Chondrocyte (in vitro differentiated cells): Measurements from ENCODE around the gene GALNT2. TPM values are rescaled to one million over a fixed set of nuclear protein-coding genes. Genes with fewer than 3 reads are reported as not detected.

ENCODE experiments used
- DNase-seq: peaks from one replicate; pipeline ENCODE4 v3.0.0; 2021; ENCODE audit warnings: mixed read lengths, low spot score
- H3K27ac Mint-ChIP-seq: one replicate; pipeline ENCODE4 v1.8.0; 2021; ENCODE audit warnings: mild to moderate bottlenecking, moderate library complexity, mixed read lengths; ENCODE audit not compliant: unreplicated experiment
- H3K27me3 Mint-ChIP-seq: 2 replicates; pipeline ENCODE4 v1.8.0; 2021; ENCODE audit warnings: low read depth, mixed read lengths
- H3K36me3 Mint-ChIP-seq: 2 replicates; pipeline ENCODE4 v1.8.0; 2021; ENCODE audit warnings: low read depth, mixed read lengths
- H3K4me1 Mint-ChIP-seq: 2 replicates; pipeline ENCODE4 v1.8.0; 2021; ENCODE audit warnings: low read depth, mild to moderate bottlenecking, mixed read lengths
- H3K4me3 Mint-ChIP-seq: one replicate; pipeline ENCODE4 v1.8.0; 2021; ENCODE audit warnings: mild to moderate bottlenecking, moderate library complexity, mixed read lengths; ENCODE audit not compliant: unreplicated experiment
- H3K9me3 Mint-ChIP-seq: 2 replicates; pipeline ENCODE4 v1.8.0; 2021; ENCODE audit warnings: low read depth, mixed read lengths
- CTCF ChIP-seq: fragments of 200-600 bp; sonication (generic); IDR thresholded peaks from 2 replicates; pipeline ENCODE4 v1.5.0; 2021; ENCODE audit warnings: antibody characterized with exemption, mild to moderate bottlenecking, moderate library complexity
- total RNA-seq: library from RNA; stranded (reverse); gene quantifications from 3 replicates; pipeline ENCODE4 v1.2.1, GENCODE V29; 2021

GALNT2 gene
- total RNA-seq, 1 donor from 2014 or later: 223 TPM

GRCh38 chr1:230280054-230280795 lies 213.2 kb downstream of the GALNT2 start:
- peak; percentile 24 for TF ChIP-seq CTCF

GRCh38 chr1:230280906-230281413 lies 213.9 kb downstream of the GALNT2 start:
- no peaks in the 10 kb centered on the region for H3K9me3 Mint-ChIP-seq
- DNase-seq: peak; percentile 83
- H3K36me3 Mint-ChIP-seq: peaks cover 31% of the 10 kb centered on the region
- H3K4me1 Mint-ChIP-seq: peaks cover 11% of the 10 kb centered on the region
- H3K27ac Mint-ChIP-seq: no peak overlapping the region
- H3K4me3 Mint-ChIP-seq: no peak overlapping the region
- no peak for TF ChIP-seq CTCF
- H3K27me3 Mint-ChIP-seq: no peaks in the 10 kb centered on the region

More at GRCh38 chr1:230280054-230280795, 213.2 kb downstream of the GALNT2 start:
- Mint-ChIP-seq H3K36me3 (peaks cover 31% of the 10 kb centered on the region), H3K27me3 (no peaks in the 10 kb centered on the region), H3K4me3 (no peak overlapping the region), H3K4me1 (peaks cover 11% of the 10 kb centered on the region), H3K27ac (no peak overlapping the region), H3K9me3 (no peaks in the 10 kb centered on the region)
- peak; percentile 90 for DNase-seq

- H3K4me1 Mint-ChIP-seq: peaks cover 11% of the 10 kb centered on the region
- H3K36me3 Mint-ChIP-seq: peaks cover 29% of the 10 kb centered on the region
- no peak overlapping the region for H3K4me3 Mint-ChIP-seq
- H3K9me3 Mint-ChIP-seq: no peaks in the 10 kb centered on the region
- H3K27me3 Mint-ChIP-seq: no peaks in the 10 kb centered on the region
- no peak overlapping the region for H3K27ac Mint-ChIP-seq
- TF ChIP-seq CTCF: no peak
- DNase-seq: peak; percentile 68
These were observed 214.5 kb downstream of the GALNT2 start for GRCh38 chr1:230281556-230281955.

GRCh38 chr1:230282157-230282556 lies 215.1 kb downstream of the GALNT2 start:
- Mint-ChIP-seq H3K27me3 (no peaks in the 10 kb centered on the region), H3K4me3 (no peak overlapping the region), H3K4me1 (peaks cover 10% of the 10 kb centered on the region), H3K27ac (no peak overlapping the region), H3K36me3 (peaks cover 25% of the 10 kb centered on the region), H3K9me3 (no peaks in the 10 kb centered on the region)
- TF ChIP-seq CTCF: no peak
- DNase-seq: no peak

- H3K27me3 Mint-ChIP-seq: no peaks in the 10 kb centered on the region
- H3K4me1 Mint-ChIP-seq: no peaks in the 10 kb centered on the region
- peaks cover 19% of the 10 kb centered on the region for H3K36me3 Mint-ChIP-seq
- TF ChIP-seq CTCF: no peak
- peak; percentile 50 for DNase-seq
- no peak overlapping the region for H3K27ac Mint-ChIP-seq
- H3K4me3 Mint-ChIP-seq: no peak overlapping the region
- no peaks in the 10 kb centered on the region for H3K9me3 Mint-ChIP-seq
These were observed 216.6 kb downstream of the GALNT2 start for GRCh38 chr1:230283678-230284077.
